HuH-7.5 (cell line): Measurements from ENCODE around the gene KCNK16.

ENCODE experiments used
- DNase-seq: peaks from one replicate; pipeline ENCODE4 v3.0.0; 2011; ENCODE audit warnings: low spot score

KCNK16 gene

DNA sequence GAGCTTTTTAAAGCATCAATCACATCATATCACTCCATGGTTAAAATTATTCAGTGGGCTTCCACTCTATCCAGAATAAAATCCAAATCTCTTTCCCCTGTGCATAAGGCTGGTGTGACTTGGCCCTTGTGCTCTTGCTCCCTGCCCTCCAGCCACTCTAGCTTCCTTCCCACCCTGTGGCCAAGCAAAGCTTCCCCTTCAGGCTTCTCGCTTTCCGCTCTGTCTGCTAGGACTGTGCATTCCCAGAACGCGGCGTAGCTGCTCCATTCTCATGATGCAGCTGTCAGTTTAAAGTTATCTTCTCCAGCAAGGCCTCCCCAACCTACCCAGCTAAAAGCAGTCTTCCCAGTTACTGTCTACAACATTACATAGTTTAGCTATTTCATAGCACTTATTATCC, 19.4 kb upstream of the KCNK16 start:
- no peak for DNase-seq

DNA sequence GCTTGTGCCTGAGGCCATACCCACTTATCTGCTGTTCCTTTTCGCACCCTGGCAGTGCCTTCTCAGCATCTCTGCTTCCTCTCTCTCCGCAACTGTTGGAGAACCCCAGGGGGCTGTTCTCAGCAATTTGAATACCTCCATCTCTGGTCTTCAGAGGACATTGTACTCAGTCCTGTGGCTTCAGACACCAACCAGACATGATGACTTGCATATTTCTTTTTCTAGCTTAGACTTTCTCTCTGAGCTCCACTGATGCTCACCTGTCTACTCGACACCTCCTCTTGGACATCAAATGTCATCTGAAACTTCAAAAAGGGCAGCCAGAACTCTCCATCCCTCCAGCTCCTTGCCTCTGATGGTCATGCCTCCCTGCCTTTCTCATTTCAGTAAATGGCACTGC, 18.9 kb upstream of the KCNK16 start:
- no peak for DNase-seq

DNA sequence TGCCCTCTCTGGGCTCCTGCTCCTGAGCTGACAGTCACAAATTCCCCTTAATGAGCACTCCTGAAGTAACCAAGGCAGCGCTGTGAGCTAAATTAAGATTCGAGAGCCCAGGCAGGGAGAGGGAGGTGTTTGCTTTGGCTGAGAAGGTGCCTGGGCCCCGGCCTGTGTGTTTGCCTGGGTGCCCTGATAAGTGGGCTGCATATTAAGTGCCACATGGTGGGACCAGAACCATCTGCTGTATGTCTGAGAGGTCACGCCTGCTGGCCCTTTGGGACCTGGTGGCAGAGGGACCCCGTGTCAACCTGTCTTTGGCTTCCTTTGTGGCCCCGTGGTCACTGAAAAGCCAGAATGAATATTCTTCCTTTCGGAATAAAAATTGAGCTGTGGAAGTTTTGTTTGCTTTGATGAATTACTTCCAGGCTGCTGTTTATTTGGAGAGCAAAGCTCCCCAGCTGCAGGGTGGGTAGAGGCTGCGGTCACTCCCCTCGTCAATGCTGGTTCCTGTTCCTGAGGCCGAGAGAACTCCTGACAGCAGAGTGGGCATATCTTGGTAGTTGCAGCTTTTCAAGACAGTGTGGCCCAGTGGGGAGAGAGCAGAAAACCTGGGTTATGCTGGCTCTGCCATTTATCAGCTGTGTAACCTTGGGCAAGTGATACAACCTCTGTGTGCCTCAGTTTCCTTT, 17.5 kb upstream of the KCNK16 start:
- DNase-seq: no peak

DNA sequence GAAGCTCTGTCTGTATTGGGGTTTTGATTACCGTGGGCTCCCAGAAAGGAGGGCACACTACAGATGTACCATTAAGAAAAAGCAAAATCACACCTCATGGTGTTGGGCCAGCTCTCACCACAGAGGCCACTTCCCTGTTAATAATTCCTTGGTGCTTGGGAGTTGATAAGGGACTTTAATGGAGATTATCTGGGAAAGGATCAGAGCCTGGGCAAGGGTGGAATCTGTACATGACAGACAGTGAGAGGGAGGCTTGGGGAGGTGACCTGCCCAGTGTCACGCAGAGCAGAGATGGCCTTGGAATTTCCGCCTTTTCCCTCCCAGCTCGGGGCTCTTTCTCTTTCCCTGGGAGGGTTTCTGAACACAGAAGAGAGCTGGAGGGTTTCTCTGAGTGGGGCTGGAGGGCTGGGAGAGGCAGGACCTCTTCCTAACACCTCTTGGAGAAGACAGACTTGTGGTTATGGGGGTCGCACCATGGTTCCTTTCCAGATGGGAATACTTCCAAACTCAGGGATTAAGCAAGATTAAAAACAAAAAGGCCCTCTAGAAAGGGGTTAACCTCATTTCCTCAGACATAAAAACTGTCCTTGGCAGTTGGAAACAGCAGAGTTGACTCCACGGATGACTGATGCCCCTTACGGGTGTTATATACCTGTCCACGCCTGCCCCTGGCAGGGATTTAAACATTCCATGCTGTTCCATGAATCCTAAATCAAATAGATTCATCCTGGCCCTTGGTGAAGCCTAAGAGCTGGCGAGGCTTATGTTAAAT, 16.8 kb upstream of the KCNK16 start:
- no peak for DNase-seq

DNA sequence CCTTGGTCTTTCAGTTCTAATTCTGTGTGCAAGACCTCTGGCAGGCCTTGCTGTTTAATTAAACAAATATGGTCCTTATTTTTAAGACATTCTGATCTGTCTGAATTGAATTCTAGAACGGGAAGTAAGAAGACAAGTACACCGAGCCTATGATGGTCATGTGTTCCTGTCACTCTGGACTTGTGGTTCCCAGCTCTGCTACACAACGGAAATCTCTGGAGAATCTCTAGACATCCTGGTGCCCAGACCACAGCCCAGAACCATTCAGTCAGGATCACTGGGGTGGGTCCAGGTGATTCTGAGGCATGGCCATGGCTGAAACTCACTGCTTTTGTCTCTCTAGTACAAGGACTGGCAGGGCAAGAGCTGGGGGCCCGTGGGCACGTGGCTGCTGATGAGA, 15.9 kb upstream of the KCNK16 start:
- DNase-seq: no peak

DNA sequence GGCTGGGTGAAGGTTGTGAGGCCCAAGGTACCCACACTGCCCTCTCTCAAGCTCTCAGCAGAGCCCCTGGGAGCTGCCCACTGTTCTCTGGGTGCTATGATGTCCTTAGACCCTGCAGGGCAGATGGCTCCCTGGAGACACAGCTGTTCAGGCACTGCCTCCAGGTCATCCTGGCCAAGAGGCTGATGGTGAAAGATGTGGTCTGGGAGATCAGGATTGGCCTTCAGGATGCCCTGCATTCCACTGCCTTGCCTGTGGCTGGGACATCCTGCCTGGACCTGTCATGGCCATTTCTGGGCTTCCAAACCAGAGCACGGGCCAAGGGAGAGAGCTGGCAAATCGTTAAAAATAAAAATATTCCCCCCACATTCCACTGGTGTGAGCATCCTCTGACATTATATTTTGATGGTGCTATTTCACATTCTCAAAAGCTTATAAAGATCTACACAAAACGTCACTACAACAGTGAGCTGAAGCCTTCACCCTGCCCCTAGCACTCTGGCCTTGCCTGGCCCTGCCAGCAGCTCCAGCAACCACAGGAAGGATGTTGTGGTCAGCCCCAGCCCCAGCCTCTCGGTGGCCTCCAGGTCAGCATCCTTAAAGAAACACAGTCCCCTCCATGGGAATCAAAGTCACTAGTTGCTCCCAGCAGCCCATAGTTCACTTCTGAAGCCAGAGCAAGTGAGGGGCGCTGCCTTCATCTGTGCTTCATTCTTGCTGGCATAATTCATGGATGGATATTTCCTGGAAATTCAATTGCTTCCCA, 13.5 kb upstream of the KCNK16 start:
- no peak for DNase-seq

DNA sequence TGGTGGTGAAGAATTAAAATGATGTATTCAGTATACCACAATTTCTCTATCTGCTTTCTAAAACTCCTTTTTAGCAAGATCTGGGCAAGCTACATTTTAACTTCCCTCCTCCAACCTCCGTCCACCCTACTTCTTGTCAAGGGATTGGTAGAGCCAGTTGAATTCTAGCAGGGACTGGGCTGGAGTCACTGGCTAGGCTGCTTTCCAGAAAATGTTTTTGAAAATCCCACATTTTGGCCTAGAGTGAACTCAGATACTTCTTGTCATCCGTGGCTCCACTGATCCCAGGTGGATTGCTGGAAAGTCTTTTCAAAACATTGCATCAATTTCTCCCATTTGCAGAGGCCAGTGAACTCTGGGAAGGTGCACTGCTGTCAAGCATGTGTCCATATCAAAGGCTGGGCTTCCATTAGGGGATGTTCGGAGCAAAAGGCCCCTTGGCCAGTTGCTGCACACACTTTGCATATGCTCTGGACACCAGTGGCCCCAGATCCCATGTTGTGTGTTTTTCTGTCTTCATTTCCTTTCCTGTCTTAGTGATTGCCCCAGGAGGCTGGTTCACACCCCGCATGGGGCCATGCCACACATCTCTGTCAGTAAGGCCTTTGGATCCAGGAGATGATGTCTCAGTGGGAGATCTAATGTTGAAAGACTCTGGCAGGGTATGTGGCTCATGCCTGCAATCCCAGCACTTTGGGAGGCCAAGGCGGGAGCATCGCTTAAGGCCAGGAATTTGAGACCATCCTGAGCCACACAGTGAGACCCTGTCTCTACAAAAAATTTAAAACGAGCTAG, 11.3 kb upstream of the KCNK16 start:
- no peak for DNase-seq

DNA sequence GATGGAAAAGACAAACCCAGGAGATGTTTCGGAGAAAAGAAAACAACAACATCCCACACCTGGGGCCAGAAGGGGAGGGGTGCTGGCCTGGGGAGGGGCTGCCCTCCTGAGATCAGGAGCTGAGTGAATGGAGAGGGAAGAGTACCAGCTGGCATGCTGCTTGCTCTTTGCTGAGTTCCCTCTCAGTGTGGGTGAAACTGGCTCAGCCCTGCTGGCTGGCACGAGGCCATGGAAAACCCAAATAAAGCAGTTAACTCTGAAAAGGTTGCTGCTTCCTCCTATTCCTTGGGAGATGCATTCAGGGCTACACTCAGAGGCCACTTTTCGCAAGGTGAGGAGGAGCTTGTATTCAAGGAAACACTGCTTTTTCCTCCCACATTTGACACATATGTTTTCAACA, 8.0 kb upstream of the KCNK16 start:
- no peak for DNase-seq

DNA sequence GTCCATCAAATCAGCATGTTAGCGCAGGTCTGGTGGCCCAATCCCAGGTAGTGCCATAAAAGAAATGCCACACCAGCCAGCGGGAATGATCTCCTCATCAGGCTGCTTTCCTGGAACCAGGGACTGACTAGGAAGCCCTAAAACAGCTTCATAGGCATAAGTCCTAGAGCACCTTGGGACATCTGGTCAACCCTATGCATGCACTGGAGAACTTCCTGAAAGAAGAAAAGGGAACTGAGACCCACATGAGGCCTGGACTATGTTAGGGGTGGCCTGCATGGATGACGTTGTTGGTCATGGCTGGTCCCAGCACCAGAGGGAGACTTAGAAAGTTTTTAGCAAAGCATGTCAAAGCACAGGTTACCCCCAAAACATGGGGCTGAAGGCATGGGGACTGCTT, 7.6 kb upstream of the KCNK16 start:
- DNase-seq: no peak

DNA sequence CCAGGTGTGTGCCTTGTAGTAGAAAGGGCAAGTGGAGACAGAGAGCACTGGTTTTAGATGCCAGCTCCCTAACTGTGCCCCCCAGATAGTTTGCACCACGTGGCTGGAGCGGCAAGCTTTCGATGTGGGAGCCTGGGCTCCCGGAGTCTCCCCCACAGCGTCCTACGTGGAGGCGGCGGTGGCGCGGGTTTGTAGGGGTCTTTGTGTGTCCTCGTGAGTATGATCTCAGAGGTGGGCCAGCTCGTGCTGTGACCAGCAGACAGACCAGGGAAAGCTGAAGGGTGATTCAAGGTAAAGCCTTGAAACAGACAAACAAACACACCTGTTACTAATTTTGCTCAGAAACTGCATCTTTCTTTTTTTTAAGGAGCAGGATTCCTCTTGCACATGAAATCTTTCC, 5.6 kb upstream of the KCNK16 start:
- DNase-seq: no peak

DNA sequence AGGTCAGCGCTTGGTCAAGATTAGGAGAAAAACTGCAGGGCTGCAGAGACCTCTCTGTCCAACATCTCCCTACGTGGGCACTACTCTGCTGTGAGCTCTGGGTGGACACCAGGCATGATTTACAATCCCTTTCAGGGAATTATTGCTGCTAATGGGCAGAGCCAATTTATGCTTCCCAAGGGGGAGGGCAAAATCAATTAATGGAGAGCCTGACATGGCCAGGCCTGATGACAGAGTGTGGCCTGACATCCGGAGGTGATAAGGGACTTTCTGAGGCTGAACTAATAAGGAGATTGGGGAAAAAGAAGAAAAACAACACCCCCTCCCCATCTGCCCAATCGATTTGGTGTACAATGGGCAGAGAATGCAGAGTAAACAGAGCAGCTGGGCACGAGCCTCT, 5.0 kb upstream of the KCNK16 start:
- no peak for DNase-seq

DNA sequence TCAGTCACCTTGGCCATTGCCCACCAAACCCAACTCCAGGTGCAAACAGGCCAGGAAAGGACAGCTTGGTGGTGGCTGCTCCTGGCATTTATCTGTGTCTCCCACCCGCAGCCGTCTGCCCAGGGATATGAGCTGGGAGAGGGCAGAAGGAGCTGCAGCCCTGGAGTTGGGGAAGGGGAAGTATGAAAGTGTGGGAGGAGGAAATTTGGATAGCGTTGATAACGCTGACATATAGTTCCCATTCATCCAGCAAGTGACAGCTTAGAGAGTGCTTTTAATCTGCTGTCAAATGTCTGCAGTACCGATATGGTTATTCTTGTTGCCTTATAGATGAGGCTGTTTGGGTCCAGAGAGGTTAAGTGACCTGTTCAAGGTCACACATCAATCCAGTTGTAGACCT, 741 bp downstream of the KCNK16 start:
- DNase-seq: no peak

DNA sequence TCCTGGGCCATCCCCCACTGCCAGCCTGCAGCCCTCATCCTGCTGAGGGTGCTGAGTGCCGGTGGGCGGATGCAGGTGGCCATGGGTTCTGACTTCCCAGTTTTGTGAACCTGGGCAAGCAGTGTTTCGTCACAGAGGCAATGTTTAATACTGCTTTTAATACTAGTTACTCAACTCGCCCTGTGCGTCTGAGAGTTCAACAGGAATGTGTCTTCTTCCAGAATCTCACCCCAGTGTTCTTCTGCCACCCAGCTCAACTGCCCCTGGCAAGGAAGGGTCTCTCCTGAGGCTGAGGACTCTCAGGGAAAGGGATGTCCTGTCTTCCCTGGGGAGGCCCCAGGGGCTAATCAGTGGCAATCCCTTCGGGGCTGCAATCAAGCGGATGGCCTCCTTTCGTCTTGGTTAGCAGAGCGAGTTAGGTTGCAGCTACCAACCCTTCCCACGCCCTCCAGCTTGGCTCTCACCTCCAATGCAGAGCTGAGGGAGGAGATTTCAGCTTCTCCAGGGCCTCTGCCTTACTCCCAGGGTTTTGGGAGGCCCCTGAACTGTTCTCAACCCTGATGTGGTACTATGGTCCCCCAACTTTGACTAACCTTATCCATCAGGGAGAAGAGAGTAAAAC, 2.0 kb downstream of the KCNK16 start:
- DNase-seq: no peak

DNA sequence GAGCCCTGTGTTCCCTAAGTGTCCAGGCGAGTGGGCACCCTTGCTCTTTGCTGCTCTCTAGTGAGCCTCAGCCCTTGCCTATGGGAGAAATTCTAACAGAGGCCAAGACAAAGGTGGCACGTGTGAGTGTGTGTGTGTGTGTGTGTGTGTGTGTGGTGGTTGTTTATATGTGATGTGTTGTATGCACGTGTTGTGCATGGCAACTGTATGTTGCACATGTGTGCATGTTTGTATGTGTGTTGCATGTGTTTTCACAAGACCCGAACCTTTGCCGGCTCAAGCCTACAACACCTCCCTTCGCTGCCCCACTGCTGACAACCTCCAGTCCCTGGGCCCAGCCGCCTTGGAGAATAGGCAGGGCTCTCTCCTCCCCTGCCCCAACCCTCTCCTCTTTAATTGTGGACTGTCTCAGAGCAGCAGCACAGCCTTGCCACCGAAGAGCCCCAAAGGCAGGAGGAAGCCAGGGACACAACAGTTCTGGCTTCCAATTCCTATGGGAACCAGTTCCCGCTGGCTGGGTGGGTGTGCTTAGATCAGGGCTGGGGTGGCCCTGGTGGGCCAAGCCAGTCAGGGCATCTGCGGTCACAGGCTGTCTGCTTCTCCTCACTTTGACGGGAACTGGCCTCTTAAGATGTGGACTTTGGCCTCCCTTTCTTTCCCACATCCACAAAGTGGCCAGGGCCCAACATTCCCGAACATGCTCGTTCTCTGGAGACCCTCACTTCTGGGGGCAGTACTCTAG, 2.7 kb downstream of the KCNK16 start:
- DNase-seq: no peak

DNA sequence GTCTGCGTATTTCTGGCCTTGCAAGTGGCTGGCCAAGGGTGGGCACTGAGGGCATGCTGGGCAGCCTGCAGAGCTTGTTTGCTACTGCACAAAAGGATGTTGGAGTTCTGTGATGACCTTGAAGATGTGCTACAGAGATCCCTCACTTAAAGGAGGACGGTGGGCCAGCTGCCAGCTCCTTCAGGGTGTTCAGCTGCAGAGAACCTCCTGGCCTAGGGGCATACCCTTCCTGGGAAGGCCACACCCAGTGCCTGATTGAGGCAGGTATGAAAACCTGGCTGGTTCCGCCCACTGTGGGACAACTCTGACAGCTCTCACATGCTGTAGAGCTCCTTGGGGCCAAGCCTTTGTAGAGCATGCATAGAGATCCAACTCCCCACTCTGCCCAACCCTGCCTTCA, 5.2 kb downstream of the KCNK16 start:
- no peak for DNase-seq

DNA sequence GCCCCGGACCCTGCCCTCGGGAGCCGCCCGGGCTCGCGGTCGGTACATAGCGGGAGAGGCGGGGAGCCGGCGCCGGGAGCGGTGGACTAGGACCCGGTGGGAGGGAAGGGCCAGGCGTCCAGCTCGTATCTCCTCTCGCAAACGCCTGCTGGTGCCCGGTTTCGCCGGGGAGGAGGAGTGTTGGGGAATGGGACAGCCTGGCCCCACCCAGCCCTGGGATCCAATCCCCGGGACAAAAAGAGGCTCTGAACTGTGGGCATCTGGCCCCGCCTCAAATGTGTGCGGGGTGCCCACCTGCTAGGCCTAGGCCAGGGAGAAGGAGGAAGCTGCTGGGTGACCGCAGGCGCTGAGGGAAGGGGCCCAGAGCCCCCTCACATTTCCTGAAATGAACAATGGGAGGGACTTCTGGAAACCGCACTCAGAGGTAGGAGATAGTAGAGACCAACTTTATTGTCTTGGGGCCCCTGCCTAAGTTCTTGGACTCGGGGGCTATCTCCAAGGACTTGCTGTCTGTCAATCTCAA, 8.2 kb downstream of the KCNK16 start, which contains the start of gene KCNK17:
KCNK17 (minus strand) TSS at position 147 of the 523 bp plus-strand sequence; CDS start at position 48, 99 bp downstream.
- DNase-seq: no peak

DNA sequence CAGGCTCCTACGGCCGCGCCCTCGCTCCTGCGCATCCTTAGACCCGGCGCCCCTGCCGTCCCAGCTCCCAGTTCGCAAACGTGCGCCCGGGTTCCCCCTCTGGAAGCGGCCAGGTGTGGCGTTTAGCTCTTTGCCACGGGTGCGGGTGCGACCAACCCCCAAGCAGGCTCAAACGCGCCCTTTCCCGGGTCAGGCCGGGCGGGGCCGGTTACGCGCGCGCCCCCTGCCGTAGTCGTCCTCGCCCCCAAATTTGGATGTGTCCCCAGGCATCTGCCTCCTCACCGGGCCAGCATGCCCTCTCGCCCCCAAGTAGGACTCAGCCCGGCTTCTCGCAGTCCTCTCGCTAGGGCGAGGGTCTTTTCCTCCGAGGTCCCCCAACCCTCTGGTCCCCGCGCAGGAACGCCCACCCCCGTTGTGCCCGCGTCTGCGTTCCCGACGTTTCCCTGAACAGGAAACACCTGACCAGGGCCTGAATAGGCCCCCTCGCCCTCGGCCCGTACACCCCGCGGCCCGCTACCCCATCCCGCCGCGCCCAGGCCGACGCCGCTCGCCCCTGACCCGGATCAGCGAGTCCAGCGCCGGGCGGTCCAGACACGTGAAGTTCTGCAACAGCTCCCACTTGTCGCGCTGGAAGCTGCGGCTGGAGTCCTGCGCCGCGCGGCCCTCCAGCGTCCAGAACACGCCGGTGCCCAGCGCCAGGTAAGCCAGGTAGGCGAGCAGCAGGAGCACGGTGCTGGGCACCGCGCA, 8.8 kb downstream of the KCNK16 start:
- no peak for DNase-seq

DNA sequence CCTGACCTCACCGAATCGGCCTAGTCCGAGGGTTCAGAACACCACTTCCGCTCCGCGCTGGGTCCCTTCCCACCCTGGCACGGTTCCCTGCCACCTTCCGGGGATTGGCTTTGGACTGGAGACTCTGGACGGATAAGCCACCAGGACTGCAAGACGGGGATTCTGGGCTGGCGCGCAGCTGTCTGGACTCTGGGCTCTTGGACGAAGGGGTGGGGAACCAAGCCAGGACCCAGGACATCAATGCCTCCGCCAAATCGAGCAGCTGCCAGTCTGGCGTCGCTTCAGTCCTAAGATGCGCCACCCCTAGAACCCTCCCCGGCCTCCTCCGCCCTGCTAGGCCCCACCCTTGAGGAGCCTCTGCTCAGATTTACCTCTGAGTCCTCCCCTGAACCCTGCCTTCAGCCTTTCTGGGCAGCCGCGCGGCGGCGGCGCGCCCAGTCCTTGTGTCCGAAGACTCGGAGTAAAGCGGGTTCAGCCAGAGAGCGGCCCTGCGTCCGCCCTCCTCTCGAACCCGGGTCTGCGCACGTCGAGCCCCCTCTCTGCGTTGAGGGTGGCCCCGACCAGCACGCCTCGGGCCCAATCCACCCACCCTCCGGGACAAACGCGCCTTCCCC, 9.5 kb downstream of the KCNK16 start:
- no peak for DNase-seq

DNA sequence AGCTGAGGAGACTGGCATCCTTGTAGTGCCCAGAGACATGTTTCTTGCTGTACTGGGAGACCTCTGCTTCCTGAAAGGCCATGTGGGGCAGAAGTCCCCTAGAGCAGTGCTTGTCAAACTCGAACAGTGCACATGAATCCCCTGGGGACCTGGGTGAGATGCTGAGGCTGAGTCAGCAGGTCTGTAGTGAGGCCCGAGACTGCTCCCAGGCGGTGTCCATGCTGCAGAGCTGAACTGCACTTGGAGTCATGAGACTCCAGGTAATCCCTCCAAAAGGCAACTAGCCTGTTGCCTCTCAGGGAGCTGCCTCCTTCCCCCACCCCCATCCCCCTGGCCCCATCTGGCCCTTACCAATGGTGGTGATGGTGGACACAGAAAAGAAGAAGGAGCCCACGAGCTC, 12.0 kb downstream of the KCNK16 start:
- DNase-seq: no peak
